Limb (tissue), 2 donors: ENCODE measurements around the gene LRMDA.

Experiments used
- DNase-seq, 2 donors: peaks; one replicate each; pipeline ENCODE4 v3.0.0-alpha.2; 2016; ENCODE audit errors: extremely low spot score in 2 of 2

The LRMDA gene

DNA sequence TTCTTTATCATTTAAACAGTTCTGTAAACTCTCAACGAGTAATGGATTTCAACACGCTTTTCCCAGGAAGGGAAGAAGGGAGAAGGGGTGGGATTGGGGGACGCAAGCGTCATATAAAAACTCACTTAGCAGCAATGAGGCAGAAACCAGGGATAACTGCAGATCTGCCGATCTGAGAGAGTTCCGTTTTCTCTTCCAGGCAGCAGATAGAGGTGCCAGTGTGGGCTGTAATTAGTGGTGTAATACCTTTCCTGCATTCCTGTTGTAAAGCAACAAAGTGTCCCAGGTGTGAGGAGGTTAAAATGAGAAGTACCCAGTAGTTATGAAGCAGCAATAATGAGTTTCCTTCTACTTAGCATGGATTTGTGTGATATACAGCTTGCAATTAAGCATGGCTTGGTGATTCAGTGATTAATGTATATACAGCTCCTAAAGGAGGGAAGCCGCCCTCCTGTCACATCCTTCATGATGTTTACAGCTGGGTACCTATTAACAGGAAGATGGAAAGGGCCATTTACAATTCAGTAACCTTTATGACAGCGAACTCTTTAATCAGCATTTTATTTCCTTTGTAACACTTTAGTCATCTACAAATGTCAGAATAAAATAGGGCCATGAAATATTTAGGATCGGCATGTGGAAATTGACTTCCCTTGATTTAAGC lies 271.9 kb downstream of the LRMDA start:
- DNase-seq = no peak

DNA sequence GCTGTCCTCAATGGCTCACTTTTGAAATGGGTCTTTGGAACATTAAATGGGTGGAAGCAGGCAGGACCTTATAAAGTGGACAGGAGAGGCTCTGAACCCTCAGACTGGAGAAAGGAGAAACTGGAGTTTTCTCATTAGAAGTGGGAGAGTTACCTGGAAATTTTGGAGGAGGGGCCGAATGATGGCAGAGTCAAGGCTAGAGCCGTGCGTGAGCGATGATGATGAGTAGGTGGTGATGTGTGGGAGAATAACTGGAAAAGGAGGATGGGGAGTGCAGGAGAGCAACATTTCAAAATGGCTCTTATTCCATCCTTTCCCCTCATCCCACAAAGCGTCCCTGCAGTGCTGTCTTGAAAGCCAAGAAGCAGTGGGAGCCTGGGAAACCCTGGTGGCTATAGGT lies 274.0 kb downstream of the LRMDA start:
- no peak for DNase-seq

DNA sequence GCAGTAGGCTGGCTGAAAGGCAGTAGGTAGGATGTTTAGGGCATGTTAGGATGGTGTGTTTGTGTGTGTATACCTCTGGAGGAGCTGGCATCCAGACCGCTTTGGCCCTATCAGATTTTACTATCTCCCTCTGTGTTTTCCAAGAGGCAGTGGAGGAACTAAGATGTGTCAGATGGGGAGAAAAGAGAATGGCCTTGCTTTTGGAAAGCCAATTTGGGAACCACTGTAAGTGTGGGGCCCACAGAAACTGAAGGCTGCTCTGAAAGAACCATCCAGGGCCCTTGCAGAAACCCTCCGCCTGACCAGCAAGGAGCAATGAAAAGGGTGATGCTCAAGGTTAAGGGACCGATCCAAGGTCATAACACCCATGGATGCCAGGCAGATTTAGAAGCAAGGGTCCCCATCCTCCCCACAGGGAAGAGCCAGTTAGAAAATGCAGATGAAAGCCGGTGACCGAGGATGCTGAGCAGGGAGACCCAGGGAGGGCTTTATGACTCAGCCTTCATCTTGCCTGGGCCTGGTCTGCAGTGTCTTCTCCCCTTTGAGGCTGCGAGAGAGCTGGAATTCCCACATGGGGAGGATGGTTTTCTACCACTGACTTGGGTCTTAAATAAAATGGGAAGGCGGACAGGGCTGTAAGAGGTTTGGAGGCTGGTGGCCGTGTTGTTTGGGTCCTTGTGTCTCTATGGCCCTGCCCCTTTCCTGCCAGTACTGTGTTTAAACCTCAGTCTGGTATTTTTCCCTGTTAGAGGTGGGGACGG lies 275.8 kb downstream of the LRMDA start:
- DNase-seq = no peak

DNA sequence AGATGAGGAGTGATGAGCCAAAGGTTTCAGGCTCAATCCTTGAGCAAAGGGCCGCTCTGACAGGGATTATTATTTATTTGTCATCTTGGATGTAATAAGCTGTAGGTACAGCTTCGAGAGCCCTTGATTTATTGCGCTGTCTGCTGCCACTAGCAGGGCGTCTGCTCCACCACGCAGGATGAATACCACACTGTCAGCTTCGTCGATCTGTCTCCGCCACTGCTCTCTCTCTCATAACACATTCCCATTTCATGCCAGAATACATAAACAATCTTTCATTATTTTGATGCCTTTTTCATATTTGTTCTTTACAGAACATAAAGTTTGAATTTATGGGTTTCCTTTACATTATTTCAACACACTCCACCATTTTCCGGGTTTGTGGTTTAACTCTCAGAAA lies 276.6 kb downstream of the LRMDA start:
- peak; percentile 44 to 45 for DNase-seq

DNA sequence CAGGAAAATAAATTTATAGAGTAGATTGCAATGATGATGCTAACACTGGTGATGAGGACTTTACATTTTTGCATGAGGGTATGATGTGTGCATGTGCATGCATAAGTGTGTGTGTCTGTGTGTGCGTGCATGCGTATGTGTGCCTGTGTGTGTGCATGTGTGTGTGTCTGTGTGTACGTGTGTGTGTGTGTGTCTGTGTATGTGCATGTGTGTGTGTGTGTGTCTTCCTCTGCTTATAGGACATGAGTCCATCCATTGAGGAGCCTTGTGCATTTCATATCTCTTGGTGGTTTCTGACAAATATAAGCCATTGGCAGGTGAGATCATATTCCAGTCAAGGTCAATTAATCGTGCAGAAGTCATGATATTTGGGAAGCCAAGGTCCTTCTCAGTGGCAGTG lies 277.8 kb downstream of the LRMDA start:
- DNase-seq = no peak

DNA sequence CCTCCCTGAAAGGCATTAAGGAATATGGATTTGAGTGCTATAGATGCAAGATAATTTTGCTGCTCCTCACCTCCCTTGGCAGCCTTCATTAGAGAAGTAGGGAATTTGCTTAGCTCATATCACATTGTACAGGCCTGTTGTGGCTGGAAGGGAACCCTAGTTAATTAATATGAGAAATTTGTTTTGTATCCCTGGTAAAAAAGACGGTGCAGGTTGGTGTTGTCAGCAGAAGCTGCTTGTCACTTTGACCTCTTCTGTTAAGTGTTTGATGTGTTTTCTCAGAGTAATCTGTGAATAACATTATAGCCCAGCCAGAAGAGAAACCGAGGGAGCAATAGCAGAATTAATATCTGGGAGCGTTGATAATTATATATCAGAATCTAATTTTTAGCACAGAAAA lies 278.4 kb downstream of the LRMDA start:
- no peak for DNase-seq

DNA sequence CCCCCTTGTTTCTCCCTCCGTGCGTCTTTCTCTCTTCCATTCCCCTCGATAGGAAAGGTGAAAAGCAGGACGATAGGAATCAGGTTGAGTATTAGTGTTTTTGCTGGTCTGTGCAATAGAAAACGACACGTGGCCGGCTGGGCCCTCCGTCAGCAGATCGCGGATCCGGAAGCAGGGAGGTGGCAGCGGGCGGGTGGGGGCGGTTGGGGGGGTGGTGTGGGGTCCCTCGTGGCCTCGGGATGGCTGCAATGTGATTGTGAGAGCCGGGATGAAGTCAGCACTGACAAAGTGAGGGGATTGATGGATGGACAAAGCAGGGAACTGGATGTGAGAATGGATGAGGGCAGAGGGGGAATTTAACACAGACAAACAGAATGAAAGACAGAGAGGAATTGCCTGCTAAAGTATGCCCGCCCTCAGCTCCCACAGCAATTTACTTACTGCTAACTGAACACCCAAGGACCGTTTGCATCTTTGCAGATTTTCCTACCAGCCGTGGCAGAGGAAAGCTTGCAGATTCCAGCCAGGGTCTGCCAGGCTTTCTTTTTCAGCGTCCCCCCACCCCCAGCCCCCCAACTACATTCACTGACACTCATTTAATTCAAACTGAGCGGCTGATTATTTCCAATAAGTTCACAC lies 280.9 kb downstream of the LRMDA start:
- DNase-seq = peak in 1 of 2 donors; percentile 42

DNA sequence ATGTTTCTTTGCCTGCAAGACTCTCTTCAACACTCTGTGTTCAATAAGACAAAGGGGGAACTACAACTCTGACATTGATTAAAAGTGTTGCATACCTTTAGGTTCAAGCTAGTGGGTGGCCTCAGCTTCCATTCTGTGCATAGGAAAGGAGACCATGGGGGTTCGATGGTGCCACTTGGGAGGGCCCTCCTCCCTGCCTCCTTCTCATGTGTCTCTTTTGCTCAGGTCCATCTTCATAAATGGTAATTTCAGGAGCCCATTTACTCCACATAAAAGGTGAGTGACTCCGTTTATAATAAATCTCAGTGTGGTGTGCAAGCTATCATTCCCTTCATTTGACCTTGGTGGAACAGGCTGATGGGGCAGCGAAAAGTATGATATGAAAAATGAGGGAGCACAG lies 285.1 kb downstream of the LRMDA start:
- no peak for DNase-seq

DNA sequence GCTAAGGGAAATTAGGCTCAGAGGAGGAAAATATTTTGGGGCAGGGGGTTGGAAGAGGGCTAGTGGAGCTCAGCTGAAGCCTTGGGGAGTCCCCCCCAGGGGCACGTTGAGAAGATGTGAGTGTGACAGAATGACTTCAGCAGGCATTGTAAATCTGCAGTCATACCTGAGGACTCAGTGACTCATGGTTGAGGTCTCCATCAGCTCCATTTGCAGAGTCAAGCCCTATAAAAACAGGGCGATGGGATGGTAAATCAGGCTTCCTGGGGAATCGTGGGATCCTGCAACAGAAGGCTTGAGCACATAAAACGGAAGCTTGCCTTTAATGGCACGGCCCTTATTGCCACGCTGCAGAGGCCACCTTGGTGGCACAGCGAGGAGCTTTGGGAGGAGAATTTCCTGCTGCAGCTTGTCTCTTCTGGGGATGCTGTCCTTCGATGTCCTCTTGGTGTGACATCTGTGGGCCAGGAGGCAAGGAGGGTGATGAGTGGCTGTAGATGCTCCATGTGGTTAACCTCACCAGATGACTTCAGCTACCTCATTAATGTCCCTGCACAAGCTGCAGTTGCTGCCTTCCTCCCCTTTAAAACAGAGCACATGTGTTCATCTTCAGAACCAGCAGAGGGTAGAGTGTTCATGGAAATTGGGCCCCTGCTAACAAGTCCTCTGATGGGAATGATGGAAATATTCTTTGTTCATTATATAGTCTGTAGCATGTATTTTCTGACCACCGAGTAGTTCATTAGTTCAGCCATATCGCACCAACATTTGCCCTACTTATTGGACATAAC lies 285.9 kb downstream of the LRMDA start:
- peak in 1 of 2 donors; percentile 15 for DNase-seq

DNA sequence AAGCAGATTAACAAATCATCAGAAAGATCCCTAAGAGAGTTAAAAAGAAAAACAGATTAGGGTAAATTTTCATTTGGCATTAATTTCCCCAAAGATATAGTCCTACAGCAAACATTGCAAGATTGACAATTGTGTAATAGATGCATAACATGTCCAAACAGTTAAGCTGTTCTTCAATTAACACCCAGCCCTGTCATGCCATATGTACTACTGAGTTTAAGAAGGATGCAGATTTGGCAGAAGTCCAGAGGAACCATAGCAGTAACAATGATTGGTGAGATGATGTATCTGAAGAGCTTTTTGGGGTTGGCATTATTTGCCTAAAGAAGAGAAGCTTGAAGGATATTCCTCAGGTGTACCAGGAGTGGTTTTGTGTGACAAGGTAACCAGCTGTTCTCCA lies 287.6 kb downstream of the LRMDA start:
- no peak for DNase-seq

DNA sequence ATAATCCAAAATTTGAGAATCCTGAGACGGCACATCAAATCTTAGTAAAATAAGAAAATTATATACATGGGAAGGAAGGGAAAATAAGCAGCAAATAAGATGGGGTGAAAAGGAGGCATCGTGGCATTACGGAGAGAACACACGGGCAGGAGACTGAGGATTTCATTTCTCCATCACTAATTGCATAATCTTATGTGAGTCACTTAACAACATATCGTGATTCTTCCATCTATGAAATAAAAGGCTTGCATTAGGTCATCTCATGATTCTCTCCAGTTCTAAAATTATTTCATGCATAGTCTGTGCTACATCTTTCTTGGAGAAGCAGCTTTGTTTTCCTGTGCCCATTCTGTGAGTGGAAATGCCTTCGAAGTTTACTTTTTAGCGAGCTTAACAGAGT lies 288.7 kb downstream of the LRMDA start:
- DNase-seq = no peak

DNA sequence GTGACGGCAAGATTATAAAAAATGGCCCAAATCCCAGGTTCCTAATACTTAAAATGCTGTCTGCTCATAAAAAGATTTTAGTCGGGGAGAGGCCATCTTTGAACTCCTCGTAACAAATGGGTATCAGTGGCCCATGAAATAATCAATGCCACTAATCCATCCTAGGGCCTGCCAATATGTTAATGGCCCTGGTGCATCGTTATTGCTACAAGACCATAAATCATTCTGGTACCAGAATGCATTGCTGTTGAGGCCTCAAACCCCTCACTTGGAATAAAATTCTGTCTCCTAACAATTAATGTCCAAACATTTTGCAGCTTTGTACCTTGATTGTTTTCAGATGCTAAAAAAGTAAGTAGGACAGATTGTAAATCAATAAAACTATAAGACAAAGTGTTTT lies 290.6 kb downstream of the LRMDA start:
- no peak for DNase-seq

DNA sequence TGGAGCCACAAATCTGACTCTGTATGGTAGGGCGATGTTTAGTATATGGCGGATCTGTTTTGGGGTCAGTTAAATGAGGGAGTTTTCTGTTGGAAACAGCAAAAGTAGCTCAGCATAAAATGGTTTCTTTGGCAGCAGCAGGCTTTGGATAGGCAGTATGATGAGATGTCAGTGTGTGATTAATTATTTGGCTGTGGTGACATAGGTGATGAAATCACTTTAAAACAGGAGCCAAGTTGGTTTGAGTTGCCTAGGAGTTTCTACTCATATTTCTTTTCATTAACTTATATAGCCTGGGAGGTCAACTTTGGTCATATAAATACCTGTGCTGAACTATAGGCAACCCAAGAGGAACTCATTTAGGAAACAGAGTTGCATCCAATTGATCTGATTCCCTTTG lies 291.2 kb downstream of the LRMDA start:
- DNase-seq = no peak

DNA sequence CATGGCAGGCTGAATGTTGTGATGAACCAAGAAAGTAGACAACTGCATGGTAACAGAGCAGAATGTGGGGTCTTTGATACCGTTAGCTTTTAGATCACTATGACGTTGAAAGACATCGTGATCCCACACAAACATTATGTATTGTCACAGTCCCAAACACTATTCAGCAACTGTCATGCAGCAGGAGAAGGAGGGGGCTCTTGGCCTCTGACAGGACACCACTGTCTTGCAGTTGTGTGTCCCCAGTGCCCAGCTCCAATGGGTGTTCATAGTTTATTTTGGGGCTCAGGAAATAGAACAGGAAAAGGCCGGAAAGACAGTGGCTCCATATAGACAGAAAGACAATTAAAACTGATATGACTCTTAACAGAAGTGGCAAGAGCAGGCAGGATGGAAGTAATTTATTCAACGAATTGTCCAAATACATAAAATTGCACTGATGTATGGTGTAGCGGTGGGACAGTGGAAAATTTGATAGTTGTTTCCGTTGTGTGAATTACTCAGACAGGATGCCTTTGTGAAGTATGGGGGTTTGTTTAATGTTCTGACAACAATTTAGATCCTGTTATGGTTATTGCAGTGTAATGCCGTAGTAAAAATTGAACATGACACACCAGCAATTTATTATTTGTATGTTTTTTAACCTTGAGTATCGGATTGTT lies 292.0 kb downstream of the LRMDA start:
- no peak for DNase-seq

DNA sequence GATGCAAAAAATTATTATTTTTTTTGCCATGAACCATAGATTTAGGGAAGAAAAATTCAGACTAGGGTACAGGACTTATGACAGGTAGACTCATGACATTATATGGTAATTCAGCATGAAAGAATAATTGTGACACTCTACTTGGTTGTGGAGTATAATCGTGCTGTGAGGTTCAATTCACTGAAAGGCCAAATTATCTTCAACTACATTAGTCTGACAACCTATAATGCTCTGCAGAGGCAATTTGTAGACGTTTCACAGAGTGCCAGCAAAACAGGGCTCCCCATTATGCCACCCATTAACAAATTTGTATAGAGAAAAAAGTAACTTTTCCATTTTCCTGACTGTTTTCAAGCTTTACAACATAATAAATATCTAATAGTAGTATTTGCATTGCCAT lies 292.6 kb downstream of the LRMDA start:
- no peak for DNase-seq

DNA sequence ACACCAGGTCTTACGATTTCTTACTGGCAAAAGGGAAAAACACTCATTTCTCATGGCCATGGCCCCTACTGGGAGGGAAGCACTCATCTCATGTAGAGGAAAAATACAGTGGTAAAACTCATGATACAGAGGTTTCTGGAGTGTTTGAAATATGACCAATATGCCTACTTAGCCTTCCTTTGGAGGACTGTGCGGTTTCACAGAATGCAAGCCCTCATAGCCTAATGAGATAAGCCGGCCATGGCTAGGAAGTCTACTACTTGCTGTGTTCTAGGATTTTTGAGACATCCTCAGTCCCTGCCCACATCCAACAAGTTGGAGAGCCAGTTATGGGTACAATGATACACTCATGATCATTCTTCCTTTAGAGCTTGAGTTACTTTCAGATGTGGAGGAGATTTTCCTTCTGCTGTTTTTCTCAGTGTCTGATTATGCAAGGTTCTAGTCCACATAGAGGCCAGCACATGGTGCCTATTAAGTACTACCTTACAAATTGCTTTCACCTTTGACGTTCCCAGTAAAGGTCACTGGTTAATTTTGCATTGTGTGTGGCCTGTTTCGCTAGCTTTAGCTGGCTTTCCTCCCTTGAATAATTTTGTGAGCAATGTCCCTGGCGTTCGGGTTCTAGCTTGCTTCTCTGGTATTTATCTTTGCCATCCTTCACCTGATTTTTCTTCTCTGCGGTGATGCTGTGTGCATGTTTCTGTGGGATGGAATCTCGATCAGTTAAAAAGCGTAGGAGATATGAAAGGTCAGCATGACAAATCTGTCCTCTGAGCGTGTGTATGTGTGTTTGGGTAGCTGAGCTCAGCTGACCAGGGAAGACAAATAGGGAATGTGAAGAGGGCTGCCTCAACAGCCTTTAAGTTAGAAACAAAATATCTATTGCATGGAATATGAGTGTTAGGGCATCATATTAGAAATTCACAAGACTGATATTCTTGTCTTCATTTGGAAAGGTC lies 295.4 kb downstream of the LRMDA start:
- no peak for DNase-seq

DNA sequence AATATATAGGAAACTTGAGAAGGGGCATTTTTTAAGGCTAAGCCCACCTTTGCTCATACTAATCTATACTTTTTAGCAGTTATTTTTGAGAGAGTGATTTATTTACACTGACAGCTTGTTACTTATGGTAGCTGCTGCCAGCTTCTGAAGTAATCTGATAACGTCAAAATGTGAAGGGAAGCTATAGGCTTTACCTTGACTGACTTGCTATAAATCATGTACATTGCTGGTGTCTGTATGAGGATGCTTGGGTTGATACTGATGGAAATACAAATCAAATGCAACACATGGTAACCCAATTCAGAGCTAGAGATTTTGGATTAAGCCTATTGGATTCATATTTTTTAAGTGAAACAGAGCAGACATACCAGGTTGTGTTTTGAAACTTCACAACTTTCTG lies 299.4 kb downstream of the LRMDA start:
- no peak for DNase-seq

DNA sequence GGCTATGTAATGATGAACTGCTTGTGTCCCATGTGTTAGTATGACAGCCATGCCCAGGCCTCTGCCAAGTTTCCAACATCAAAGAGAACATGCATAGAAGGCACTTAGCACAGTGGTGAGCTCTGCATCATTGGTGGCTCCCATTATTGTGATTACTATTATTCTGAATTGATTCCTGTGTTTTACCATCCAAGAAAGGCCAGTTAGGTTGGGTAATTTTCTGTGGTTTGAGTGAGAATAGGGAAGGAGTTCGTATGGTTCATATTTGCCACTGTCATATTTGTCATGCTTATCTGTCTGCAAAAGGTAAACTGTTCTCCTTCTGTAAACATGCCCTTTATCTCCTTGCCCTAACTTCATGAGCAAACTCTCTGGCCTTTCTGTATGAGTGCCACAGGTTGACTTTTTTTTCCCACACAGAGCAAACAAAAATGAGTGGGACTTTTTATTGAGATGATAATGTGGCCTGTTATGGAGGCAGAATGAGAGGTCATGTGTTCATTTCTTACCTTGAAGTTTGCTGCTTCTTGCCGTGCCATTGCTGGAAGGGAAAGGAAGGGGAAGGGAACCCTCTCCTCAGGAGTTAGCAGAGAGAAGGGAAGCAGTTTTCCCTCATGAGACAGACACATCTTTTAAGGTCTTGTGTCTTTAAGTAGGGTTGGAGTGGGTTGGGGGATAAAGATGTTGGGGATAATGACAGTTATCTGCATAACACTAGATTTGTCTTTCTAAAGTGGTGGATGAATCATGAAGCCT lies 301.9 kb downstream of the LRMDA start:
- no peak for DNase-seq

DNA sequence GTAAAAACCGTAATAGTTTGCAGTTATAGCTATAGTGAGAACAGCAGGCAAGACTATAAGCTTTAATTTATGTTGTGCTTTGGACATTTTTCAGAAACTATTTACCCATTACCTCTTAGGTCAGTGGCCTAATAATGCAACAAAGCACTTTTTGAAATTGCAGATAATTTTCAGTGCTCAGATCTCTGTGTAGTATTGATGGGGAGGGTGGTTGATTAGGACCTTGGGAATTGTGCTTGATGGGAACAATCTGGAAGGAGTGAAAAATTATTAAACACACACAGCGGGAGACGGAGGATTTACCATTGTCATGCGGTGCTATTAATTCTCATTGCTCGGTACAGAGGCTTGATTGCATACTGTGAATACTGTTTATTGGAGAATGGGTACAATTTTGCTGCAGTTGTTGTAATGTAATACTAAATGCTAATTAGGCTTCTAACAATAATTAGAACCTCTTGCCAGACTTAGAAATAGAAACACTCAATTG lies 304.8 kb downstream of the LRMDA start:
- no peak for DNase-seq
